Left kidney (tissue), 2 donors: ENCODE data around the gene TLL2. TPM values are rescaled to one million over a fixed set of nuclear protein-coding genes. Genes with fewer than 3 reads are reported as not detected.

Source experiments
- DNase-seq: peaks from one replicate; pipeline ENCODE4 v3.0.0-alpha.2; 2013
- polyA plus RNA-seq: library from polyadenylated mRNA; unstranded; fragments of 120-200 nt; gene quantifications from one replicate; pipeline ENCODE4 v1.2.1, GENCODE V29; 2013; ENCODE audit not compliant: insufficient read length

The TLL2 gene
- polyA plus RNA-seq, 1 donor: 0.78 TPM

DNA sequence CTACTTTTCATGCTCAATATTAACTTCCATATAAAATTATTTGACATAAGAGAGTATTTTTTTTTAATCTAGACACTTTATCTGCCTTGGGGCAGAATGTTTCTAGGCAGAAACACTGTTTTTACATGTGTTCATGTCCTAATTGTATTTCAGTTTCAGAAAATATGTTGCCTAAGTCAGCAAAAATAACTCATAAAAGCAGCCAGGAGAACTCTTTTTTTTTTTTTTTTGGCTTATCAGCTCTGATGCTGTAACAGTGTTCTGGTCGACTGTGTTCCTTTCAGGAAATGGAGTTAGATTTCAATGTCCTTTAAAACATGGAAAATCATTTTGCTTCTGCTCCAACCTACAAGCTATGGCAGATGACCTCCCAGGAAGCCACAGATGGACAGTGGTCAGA, 91.7 kb downstream of the TLL2 start:
- no peak for DNase-seq

DNA sequence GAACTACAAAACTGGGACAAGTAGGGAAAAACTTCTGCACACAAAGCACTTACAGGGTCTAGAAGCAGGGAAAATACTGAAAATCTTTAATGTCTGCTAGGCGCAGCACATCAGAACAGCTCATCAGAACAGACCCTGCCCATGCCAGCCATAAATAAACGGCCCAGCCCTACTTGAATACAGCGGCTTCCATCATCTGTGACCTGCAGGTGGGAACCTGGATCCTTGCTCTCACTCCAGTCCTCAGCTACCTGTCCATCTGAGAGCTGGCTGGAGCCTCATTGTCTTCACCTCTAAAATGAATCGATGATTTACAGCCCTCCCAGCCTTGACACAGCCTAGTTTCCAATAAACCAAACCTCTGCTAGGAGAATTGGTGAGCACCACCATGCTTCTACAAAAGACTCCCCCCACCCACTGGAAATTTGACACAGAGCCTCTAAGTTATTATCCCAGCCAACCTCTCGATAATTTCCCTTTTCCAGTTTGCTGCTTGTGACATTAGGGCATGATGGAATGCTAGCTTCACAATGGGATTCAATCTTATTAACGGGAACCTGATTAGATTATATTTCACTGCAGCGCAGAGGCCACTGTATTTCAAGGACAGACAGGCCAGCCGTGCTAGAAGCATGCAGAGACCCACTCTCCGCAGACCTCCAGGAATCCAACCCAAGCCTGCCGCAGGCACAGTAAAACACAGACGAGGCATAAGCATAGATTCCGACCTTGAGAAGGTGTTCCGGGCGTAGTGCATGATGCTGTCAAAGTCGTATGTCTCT, 93.3 kb downstream of the TLL2 start:
- no peak for DNase-seq

DNA sequence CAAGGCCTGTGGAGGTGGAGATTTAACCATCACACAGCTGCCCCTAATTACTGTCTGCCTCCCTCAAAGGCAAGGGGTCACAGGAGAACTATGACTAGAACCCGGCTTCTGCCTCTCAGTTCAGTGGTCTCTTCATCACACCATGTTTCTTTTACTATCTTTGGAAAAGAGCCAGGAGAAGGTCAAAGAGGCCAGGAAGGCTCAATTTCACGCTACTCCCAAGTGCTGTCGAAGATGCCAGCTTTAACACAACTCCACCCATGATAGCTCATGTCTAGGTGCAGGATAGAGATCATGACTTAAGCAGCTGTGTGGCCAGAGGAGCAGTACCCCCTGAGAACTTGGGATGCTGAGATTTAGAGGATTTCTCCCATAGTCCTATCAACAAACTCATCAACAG, 94.4 kb downstream of the TLL2 start:
- no peak for DNase-seq

DNA sequence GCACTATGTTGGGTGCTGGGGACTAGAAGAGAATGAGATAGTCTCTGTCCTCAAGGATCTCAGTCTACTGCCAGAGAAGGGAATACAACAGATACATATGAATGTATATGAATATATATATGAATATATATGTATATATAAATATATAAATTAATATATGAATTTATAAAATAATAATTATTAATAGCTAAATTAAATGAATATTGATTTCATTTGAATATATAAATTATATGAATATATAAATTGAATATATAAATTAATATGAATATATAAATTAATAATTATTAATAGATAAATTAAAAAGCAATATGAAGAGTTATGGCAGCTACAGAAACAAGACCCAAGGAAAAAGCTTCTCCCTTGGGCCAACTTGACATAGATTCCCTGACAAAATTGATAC, 95.1 kb downstream of the TLL2 start:
- DNase-seq: no peak

DNA sequence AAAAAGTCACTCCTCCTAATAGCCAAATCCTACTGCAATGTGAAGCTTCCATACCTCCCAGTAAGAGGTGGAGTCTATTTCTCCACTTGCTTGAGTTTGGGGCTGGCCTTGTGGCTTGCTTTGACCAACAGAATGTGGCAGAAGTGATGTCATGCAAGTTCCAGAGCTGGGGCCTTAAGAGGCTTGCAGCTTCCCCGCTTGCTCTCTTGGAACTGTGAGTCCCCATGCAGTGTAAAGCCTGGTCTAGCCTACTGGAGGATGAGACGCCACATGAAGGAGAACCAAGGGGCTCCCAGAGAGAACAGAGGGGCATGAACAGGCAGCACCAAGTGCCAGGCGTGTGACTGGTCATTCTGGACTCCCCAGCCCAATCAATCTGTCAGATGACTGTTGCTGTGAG, 96.3 kb downstream of the TLL2 start:
- DNase-seq: no peak

GRCh38 chr10:96416643-96417042, 97.1 kb downstream of the TLL2 start:
- peak; percentile 41 for DNase-seq

DNA sequence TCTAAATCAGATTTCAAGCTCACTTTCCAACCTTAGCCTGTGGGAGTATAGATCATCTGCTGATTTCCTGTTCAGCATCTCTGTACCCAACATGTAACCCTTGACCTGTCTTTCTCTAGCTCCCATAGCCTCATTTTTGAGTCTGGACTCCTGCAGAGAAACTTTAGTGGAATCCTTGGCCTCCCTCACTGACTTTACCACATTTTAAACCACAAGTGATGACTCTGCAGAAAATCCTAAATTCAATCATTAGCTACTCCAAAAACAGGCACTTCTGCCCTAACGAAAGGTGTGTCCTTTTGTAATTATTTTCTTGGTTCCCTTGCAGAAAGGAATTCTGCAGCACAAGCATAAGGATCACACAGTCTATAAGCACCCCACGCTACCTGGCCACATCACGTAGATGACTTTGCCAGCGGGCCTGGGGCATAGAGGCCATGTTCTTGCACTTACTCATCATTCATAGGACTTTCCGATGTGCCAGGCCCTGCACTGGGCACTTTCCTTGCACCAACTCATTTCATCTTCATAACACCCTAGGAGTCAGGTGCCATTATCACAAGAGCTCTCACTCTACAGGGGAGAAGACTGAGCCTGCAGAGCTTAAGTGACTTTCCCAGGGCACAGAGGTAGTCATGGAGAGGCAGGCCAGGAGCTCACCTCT, 97.7 kb downstream of the TLL2 start:
- DNase-seq: no peak

GRCh38 chr10:96415150-96415890, 98.4 kb downstream of the TLL2 start:
- DNase-seq: no peak

DNA sequence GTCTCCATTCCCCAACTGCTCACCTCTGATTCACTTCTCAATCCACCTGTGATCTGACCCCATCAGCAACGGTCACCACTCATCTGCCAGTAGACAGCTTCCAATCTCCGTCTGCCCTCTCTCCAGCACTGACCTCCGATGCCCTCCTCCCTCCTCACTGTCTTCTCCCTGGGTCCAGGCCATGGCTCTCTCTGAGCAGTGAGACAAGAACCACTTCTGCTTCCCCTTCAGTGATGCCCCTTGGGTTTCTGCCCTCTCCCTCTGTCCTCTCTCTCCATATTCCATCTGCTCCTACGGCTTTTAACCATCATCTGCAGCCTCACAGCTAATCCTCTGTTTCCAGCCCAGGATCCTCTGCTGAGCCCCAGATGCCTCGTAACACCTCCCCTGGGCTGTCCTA, 99.4 kb downstream of the TLL2 start:
- DNase-seq: no peak

DNA sequence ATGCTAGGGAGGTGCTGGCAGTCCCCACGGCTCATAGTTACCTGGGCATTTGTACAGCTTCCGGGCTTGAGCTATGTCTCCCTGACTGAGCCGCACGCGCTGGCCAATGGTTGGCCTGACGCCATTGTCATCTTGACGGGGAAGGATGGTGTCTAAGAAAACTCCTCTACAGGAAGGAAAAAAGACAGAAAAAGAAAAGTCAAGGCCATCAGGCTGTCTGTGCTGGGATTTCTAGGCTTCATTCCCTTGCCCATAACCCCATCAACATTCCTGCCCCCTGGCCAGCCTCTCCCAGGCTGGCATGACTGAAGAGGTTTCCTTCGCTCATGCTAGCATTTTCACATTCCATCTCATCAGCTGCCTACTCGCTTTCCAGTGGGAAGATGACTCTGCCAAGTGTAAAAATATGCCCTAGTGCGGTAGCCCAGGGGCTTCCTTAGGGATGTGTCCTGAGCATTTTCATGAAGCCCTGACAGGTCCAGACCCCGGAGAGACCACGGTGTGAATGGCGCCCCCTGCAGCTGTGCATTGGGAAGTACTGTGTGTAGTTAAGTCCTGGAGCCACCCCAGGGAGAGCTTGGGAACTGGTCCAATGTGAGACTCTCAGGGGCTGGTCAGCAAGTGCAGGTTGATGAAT, 100.5 kb downstream of the TLL2 start:
- DNase-seq: no peak

DNA sequence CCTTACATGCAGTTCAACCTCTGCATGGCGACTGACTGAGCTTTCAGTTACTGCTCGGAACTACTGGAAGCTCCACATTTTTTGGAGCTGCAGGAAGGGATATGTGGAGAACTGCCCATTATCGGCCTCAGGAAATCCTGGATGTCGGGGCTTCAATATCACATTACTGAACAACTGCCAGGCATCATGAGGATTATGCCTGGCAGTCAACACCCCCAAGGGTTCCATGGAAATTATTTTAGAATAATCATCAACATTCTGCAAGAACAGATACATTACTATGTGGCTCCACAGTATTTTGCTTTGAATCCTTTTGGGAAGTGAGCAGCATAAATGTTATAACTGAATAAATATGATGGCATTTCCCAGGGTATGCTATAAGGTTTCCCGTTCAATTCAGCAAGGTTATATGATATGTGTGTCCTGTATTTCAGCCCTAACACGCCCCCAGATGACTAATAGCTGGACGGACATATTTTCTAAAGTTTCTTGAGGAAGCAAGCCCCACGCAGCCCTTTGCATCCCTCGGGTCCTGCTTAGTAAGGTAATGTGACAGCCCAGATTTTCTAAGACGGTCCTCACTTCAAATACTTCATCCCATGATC, 101.9 kb downstream of the TLL2 start:
- DNase-seq: no peak

DNA sequence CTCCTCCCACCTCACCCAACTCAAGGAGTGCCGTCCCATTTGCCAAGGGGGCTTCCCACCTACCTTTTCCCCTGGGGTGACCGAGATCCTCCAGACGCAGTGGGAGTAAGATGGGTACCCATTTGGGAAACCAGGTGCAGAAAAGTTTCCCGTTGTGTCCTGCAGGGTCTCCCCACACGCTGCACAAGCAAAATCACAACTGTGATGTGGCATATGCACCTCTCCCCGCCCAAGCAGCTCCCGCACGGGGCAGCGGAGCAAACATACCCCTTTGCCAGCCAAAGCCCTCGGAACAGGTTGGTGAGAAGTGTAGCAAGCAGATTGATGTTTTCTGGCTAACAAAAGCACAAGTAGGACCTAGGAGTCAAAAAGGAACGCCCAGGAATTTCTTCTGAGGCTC, 103.4 kb downstream of the TLL2 start:
- no peak for DNase-seq

DNA sequence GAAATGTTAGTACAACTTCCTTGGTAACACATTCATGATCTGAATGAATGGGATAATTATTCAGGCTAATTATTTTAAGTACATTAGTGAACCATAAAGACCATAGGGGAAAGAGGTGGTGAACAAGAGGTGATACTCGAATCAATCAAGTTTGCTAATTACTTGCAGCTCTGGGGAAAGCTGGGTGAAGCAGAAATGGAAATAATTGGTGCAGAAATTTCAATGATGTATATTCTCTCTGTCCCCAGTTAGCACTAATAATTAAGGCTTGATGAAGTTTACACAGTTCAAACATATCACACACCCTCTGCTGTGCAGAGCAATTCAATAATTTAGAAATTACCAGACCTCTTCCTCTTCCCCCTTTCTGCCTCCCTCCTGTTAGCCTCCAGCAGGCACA, 105.5 kb downstream of the TLL2 start:
- no peak for DNase-seq

GRCh38 chr10:96407560-96408069, 106.1 kb downstream of the TLL2 start:
- no peak for DNase-seq

- no peak for DNase-seq
Measured at GRCh38 chr10:96406091-96406490, 107.6 kb downstream of the TLL2 start.

DNA sequence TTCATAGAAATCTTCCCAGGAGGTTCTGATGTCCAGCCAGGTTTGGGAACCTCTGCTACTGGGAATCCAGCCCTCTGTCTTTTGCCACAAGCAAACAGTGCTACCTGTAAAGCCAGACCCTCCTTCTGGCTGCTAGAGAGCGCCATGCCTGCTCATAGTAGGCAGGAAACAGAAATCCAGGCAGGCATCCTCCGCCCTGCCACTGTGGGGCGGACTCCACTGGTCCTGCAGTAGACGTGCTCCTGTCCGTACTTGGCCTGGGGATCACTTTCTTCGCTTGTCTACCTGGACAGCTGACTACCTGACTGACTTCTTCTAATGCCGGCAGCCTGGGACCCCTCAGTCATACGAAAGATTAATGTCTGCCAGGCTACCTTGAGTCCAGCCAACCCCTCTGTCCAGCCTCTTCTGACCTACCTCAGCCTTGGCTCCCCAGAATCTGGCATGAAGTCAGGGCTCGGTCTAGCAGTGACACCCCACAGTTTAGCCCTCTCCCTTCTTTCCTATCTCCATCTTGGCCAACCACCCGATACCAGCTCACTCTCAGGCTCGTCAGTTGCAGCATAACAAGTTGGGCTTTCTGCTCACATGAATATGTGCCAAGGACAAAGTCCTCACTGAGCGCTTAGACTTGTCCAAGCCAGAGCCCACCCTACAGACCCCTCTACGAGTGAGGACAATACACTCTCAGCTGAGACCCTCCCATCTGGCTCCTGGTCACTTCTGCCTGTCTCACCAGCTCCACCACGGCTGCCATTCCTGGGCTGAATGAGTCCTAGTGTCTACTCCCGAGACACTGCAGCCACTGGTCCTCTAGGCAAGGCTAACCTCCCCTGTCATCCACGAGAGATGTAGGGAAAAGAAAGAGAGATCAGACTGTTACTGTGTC, 111.1 kb downstream of the TLL2 start:
- DNase-seq: no peak

GRCh38 chr10:96401036-96401435, 112.7 kb downstream of the TLL2 start:
- DNase-seq: no peak

DNA sequence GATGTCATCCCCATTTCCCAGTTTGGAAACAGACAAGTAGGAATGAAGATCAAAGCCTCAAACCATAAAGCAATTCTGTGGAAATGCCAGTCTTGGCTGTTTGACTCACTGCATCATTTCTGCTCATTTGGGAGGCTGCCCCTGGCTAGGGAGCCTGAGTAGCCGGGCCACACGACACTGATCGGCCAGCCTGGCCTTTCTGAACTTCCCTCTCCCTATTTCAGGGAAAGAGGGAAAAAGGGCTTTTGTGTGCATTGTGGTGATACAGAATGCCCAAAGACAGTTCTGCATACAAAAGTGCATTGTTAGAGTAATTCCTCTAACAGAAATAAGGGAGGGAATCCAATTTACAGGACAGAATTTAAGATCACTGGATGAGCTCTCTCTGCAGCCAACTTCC, 113.3 kb downstream of the TLL2 start:
- no peak for DNase-seq

GRCh38 chr10:96397902-96398301, 115.8 kb downstream of the TLL2 start:
- no peak for DNase-seq

- DNase-seq: peak; percentile 64
Measured at GRCh38 chr10:96395931-96396877, 117.5 kb downstream of the TLL2 start.
